Esophagus (tissue), 2 donors: Measurements from ENCODE around the gene PTOV1. TPM values are rescaled to one million over a fixed set of nuclear protein-coding genes. Genes with fewer than 3 reads are reported as not detected.

Experiments
- H3K27ac ChIP-seq, 2 donors: one replicate each; pipeline ENCODE4 v1.5.1; 2013; ENCODE audit warnings: low read depth in 2 of 2, mild to moderate bottlenecking in 2 of 2, inconsistent platforms in 1 of 2, low read length in 1 of 2, moderate library complexity in 1 of 2
- H3K27me3 ChIP-seq, 2 donors: one replicate each; pipeline ENCODE4 v1.6.1; 2013; ENCODE audit warnings: low read length in 2 of 2, control low read depth in 1 of 2, mild to moderate bottlenecking in 1 of 2; ENCODE audit not compliant: insufficient read depth in 2 of 2, control insufficient read depth in 1 of 2
- H3K36me3 ChIP-seq, 2 donors: one replicate each; pipeline ENCODE4 v1.6.1; 2013; ENCODE audit warnings: low read length in 1 of 2; ENCODE audit not compliant: control insufficient read depth in 2 of 2, insufficient read depth in 2 of 2
- H3K4me1 ChIP-seq, 2 donors: one replicate each; pipeline ENCODE4 v1.6.1; 2013; ENCODE audit warnings: low read length in 1 of 2; ENCODE audit not compliant: control insufficient read depth in 2 of 2, insufficient read depth in 2 of 2
- H3K4me3 ChIP-seq, 2 donors: one replicate each; pipeline ENCODE4 v1.5.1; 2013; ENCODE audit warnings: low read length in 2 of 2, mild to moderate bottlenecking in 2 of 2, low read depth in 1 of 2, moderate library complexity in 1 of 2
- H3K9me3 ChIP-seq, 2 donors: one replicate each; pipeline ENCODE4 v1.6.1; 2013; ENCODE audit warnings: mild to moderate bottlenecking in 2 of 2, low read depth in 1 of 2, low read length in 1 of 2, moderate library complexity in 1 of 2; ENCODE audit not compliant: control insufficient read depth in 2 of 2, insufficient read depth in 1 of 2
- WGBS, 2 donors: extraction: QIAGEN DNeasy Blood & Tissue Kit; methylation state at CpG; one replicate each; pipeline ENCODE4 v1.1.7; 2013; 5-methylcytosine and 5-hydroxymethylcytosine counted together
- polyA plus RNA-seq, 2 donors: library from polyadenylated mRNA; stranded (reverse); fragments of 200-250 nt; gene quantifications; one replicate each; pipeline ENCODE4 v1.2.3, GENCODE V29; 2013
- donor health status: healthy with polysubstance abuse.
- donor health status: Bipolar disorder and iron deficiency.

Gene PTOV1
- polyA plus RNA-seq, 2 donors, result 59.1 to 92.8 TPM

DNA sequence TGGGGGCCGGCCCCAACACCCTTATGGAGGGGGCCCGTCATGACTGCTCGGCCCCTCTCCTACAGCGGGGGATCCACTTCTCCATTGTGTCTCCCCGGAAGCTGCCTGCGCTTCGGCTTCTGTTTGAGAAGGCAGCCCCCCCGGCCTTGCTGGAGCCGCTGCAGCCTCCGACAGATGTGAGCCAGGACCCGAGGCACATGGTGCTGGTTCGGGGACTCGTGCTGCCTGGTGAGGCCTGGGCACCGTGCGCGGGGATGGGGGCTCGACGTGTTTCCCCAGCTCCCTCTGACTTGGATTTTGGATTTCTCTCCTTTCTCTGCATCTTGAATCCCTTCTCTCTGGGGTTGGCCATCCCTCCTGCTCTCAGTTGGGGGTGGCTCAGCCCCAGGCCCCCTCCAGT lies 21.2 kb upstream of the PTOV1 start:
- Histone ChIP-seq H3K4me3 (no peak overlapping the region), H3K4me1 (no peaks in the 10 kb centered on the region), H3K27ac (no peak overlapping the region), H3K9me3 (no peaks in the 10 kb centered on the region), H3K36me3 (peaks cover 13 to 60% of the 10 kb centered on the region in 2 donors), H3K27me3 (no peaks in the 10 kb centered on the region)
- 94 to 96% methylated on average over 18 of the region's 18 CpGs for WGBS, 2 donors

DNA sequence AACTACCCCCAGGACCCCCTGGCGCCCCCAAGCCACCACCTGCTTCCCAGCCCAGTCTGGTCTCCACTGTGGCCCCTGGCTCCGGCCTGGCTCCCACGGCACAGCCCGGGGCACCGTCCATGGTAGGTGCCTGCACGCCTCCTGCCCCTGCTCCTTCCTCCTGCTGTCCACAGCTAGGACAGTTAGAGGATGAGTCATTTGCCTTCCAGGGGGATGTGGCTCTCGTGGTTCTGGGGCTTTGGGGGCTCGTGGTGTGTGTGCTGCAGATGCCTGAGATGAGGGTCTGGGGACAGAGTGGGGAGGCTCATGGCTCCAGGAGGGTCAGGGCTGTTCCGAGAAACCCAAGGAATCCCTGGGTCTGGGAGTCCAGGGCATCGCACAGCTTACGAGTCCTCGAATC lies 20.2 kb upstream of the PTOV1 start:
- Histone ChIP-seq H3K27ac (no peak overlapping the region), H3K9me3 (no peaks in the 10 kb centered on the region), H3K27me3 (no peaks in the 10 kb centered on the region), H3K36me3 (peaks cover 16 to 67% of the 10 kb centered on the region in 2 donors), H3K4me3 (no peak overlapping the region), H3K4me1 (no peaks in the 10 kb centered on the region)
- 91 to 95% methylated on average over 12 of the region's 12 CpGs for WGBS, 2 donors

GRCh38 chr19:49831592-49831991 lies 19.4 kb upstream of the PTOV1 start:
- WGBS, 2 donors, result 96 to 97% methylated on average over 8 of the region's 8 CpGs
- no peak overlapping the region for H3K27ac ChIP-seq
- H3K4me1 ChIP-seq, result no peaks in the 10 kb centered on the region
- no peak overlapping the region for H3K4me3 ChIP-seq
- no peaks in the 10 kb centered on the region for H3K27me3 ChIP-seq
- no peaks in the 10 kb centered on the region for H3K9me3 ChIP-seq
- H3K36me3 ChIP-seq, result peaks cover 19 to 66% of the 10 kb centered on the region in 2 donors

- WGBS, 2 donors, result 71 to 72% methylated on average over 7 to 9 of the region's 9 CpGs
- H3K36me3 ChIP-seq, result peaks cover 19 to 65% of the 10 kb centered on the region in 2 donors
- H3K9me3 ChIP-seq, result no peaks in the 10 kb centered on the region
- H3K27me3 ChIP-seq, result no peaks in the 10 kb centered on the region
- no peaks in the 10 kb centered on the region for H3K4me1 ChIP-seq
- no peak overlapping the region for H3K27ac ChIP-seq
- H3K4me3 ChIP-seq, result no peak overlapping the region
These were observed 18.4 kb upstream of the PTOV1 start for GRCh38 chr19:49832556-49832955.

DNA sequence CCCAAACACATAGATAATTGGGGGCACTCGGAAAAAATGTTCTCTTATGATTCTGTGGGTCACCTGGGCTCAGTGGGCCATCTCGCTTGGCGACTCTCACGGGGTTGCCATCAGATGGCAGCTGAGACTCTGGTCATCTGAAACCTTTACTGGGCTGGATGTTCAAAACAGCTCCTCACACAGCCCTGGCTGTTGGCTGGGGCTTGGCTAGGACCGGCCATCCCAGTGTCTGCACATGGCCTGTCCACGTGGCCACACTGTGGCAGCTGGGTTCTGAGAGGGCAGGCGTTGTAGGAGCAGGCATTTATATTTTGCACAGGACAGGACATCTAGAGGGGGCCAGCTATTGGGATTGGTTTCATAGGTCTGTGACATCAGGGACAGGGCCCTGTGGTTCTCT lies 17.4 kb upstream of the PTOV1 start:
- no peak overlapping the region for H3K4me3 ChIP-seq
- H3K4me1 ChIP-seq, result no peaks in the 10 kb centered on the region
- no peaks in the 10 kb centered on the region for H3K27me3 ChIP-seq
- WGBS, 2 donors, result 91 to 92% methylated on average over 7 of the region's 7 CpGs
- no peak overlapping the region for H3K27ac ChIP-seq
- H3K9me3 ChIP-seq, result no peaks in the 10 kb centered on the region
- peaks cover 19 to 66% of the 10 kb centered on the region in 2 donors for H3K36me3 ChIP-seq

DNA sequence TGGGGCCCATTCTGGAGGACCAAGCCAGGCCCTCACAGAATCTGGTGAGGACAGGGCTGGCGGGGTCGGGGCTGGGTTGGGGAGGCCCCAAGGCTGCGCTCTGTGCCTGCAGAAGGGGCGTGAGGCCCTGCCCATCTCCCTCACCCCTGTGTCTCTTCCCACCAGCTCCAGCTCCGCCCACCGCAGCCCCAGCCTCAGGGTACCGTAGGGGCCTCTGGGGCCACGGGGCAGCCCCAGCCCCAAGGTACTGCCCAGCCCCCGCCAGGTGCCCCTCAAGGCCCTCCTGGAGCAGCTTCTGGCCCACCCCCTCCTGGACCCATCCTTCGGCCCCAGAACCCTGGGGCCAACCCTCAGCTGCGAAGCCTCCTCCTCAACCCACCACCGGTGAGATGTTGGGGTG lies 15.4 kb upstream of the PTOV1 start:
- Histone ChIP-seq H3K27ac (no peak overlapping the region), H3K27me3 (no peaks in the 10 kb centered on the region), H3K4me3 (no peak overlapping the region), H3K9me3 (no peaks in the 10 kb centered on the region), H3K36me3 (peaks cover 24 to 53% of the 10 kb centered on the region in 2 donors), H3K4me1 (no peaks in the 10 kb centered on the region)
- 97% methylated on average over 12 of the region's 12 CpGs for WGBS, 2 donors

GRCh38 chr19:49836176-49837008 lies 14.6 kb upstream of the PTOV1 start:
- WGBS, 2 donors, result 95 to 96% methylated on average over 18 to 20 of the region's 20 CpGs
- Histone ChIP-seq H3K4me3 (no peak overlapping the region), H3K36me3 (peaks cover 23 to 48% of the 10 kb centered on the region in 2 donors), H3K4me1 (no peaks in the 10 kb centered on the region), H3K27me3 (no peaks in the 10 kb centered on the region), H3K9me3 (no peaks in the 10 kb centered on the region), H3K27ac (no peak overlapping the region)

- Histone ChIP-seq H3K9me3 (no peaks in the 10 kb centered on the region), H3K4me3 (no peak overlapping the region), H3K36me3 (peaks cover 20 to 45% of the 10 kb centered on the region in 2 donors)
These were observed 14.0 kb upstream of the PTOV1 start for GRCh38 chr19:49837009-49837310.

DNA sequence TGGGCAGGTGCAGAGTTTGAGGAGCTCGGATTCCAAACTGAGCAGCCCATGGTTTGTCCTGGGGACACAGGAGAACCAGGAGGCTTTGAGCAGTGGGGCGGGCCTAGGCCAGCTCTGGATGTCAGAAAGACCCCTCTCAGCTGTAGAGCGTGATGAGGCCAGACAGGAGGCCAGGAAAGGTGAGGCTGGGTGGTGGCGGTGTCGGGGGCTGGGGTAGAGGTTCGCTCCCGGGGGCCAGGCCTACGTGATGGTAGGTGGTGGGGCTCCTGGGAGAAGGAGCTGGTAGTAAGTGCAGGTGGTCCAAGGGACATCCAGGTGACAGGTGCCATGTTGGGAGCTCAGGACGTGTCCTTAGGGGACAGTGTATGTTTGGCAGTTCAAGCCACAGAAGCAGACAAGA lies 13.5 kb upstream of the PTOV1 start:
- H3K4me1 ChIP-seq, result no peaks in the 10 kb centered on the region
- peaks cover 20 to 41% of the 10 kb centered on the region in 2 donors for H3K36me3 ChIP-seq
- WGBS, 2 donors, result 96% methylated on average over 9 of the region's 9 CpGs
- H3K27ac ChIP-seq, result no peak overlapping the region
- H3K4me3 ChIP-seq, result no peak overlapping the region
- H3K27me3 ChIP-seq, result no peaks in the 10 kb centered on the region
- H3K9me3 ChIP-seq, result no peaks in the 10 kb centered on the region

More at GRCh38 chr19:49837009-49837310, 14.0 kb upstream of the PTOV1 start:
- whole genome bisulfite sequencing, 2 donors, result 86 to 92% methylated on average over 5 of the region's 5 CpGs
- Histone ChIP-seq H3K27me3 (no peaks in the 10 kb centered on the region), H3K4me1 (no peaks in the 10 kb centered on the region), H3K27ac (no peak overlapping the region)
